PC-9 (cell line): Measurements from ENCODE around the gene KCNH6.

Experiments
- EZH2 ChIP-seq: fragments of 200-600 bp; sonication (generic); IDR thresholded peaks from 2 replicates; pipeline ENCODE4 v1.8.0; 2017; ENCODE audit warnings: antibody characterized with exemption, low read depth
- TF ChIP-seq, protein P1 (sequence below): fragments of 200-600 bp; sonication (generic); conservative IDR thresholded peaks from 2 replicates; pipeline ENCODE4 v1.6.1; 2017; ENCODE audit warnings: mixed run types, antibody characterized with exemption, mild to moderate bottlenecking, moderate library complexity

DNA sequence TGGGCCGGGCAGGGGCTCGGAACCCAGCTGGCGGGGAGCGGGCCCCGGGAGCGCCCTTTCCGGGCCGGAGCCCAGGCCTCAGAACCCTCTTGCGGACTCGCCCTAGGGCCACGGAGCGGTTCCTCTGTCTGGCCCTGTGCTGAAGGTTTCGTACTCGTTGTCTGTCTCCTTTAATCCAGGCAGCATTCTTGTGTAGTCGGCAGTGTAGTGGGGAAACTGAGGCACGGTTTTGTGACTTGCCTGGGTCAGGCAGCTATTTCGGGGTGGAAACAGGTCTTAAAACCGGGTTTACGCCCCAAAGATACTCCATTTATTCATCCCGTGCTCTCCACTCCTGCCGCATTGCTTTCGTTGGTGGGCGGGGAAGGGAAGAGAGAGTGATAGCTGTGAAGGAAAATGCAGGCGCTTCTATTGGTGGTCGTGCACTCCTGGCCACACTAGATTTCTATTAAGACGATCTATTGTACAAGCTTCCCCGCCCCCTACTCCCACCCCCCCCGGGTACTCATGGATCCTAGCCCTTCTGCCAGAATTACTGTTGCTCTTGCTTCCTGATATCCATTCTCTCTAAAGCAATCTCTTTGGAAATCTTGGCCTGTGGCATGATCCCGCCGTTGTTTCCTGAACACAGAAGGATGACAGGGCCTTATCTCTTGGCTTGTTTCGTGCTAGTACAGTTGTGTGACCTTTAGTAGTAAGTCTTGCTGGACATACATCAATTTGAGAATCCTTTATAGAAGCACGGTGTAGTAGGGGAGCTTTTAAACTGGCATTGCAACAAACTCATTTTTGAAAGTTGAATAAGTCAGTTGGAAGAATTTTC lies 27.9 kb downstream of the KCNH6 start:
- TF ChIP-seq EZH2 = no peak
- TF ChIP-seq, protein P1, sequence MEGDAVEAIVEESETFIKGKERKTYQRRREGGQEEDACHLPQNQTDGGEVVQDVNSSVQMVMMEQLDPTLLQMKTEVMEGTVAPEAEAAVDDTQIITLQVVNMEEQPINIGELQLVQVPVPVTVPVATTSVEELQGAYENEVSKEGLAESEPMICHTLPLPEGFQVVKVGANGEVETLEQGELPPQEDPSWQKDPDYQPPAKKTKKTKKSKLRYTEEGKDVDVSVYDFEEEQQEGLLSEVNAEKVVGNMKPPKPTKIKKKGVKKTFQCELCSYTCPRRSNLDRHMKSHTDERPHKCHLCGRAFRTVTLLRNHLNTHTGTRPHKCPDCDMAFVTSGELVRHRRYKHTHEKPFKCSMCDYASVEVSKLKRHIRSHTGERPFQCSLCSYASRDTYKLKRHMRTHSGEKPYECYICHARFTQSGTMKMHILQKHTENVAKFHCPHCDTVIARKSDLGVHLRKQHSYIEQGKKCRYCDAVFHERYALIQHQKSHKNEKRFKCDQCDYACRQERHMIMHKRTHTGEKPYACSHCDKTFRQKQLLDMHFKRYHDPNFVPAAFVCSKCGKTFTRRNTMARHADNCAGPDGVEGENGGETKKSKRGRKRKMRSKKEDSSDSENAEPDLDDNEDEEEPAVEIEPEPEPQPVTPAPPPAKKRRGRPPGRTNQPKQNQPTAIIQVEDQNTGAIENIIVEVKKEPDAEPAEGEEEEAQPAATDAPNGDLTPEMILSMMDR = no peak
